Bronchial epithelial cell (primary cell): ENCODE results near the gene TLE3. TPM values are rescaled to one million over a fixed set of nuclear protein-coding genes. Genes with fewer than 3 reads are reported as not detected.

Source experiments
- DNase-seq: peaks from one replicate; pipeline ENCODE4 v3.0.0-alpha.2; 2010; ENCODE audit warnings: low read depth
- FAIRE-seq: peaks from 2 replicates; lab custom pipeline; 2011; peaks lifted over from hg19 to GRCh38; lab: Jason Lieb, UNC
- H3K27me3 ChIP-seq: 2 replicates; pipeline ENCODE4 v1.5.1; 2011; ENCODE audit warnings: low read length; ENCODE audit not compliant: control insufficient read depth, insufficient read depth
- H3K36me3 ChIP-seq: 2 replicates; pipeline ENCODE4 v1.5.1; 2011; ENCODE audit warnings: low read length; ENCODE audit not compliant: control insufficient read depth, insufficient read depth
- H3K4me3 ChIP-seq: 2 replicates; pipeline ENCODE4 v1.5.1; 2011; ENCODE audit warnings: mild to moderate bottlenecking, low read depth, low read length, control low read depth
- CTCF ChIP-seq: IDR thresholded peaks from 2 replicates; pipeline ENCODE4 v1.5.1; 2011; ENCODE audit warnings: mild to moderate bottlenecking, moderate library complexity, low read length, control low read depth, inconsistent platforms; ENCODE audit not compliant: insufficient read depth, severe bottlenecking
- total RNA-seq: library from RNA; depleted of rRNA; stranded (reverse); fragments of >200 nt; gene quantifications from 2 replicates; pipeline ENCODE4 v1.2.1, GENCODE V29; 2014

The TLE3 gene
- total RNA-seq, 1 donor from 2014 or later = 19.2 TPM

- Histone ChIP-seq H3K36me3 (peaks cover 34% of the 10 kb centered on the region), H3K4me3 (no peak overlapping the region), H3K27me3 (no peaks in the 10 kb centered on the region)
- DNase-seq (no peak), FAIRE-seq (peak; percentile 18)
- no peak for TF ChIP-seq CTCF
Observed at GRCh38 chr15:70065006-70065722, 32.6 kb downstream of the TLE3 start.

GRCh38 chr15:70064441-70064840 is 33.3 kb downstream of the TLE3 start:
- no peaks in the 10 kb centered on the region for H3K27me3 ChIP-seq
- FAIRE-seq = no peak
- TF ChIP-seq CTCF = no peak
- peaks cover 35% of the 10 kb centered on the region for H3K36me3 ChIP-seq
- no peak for DNase-seq
- no peak overlapping the region for H3K4me3 ChIP-seq

GRCh38 chr15:70063980-70064379 is 33.7 kb downstream of the TLE3 start:
- FAIRE-seq (no peak), DNase-seq (no peak)
- H3K36me3 ChIP-seq = peaks cover 35% of the 10 kb centered on the region
- H3K4me3 ChIP-seq = no peak overlapping the region
- TF ChIP-seq CTCF = no peak
- H3K27me3 ChIP-seq = no peaks in the 10 kb centered on the region

GRCh38 chr15:70063261-70063925 is 34.3 kb downstream of the TLE3 start:
- Histone ChIP-seq H3K36me3 (peaks cover 35% of the 10 kb centered on the region), H3K27me3 (no peaks in the 10 kb centered on the region), H3K4me3 (no peak overlapping the region)
- DNase-seq = no peak
- FAIRE-seq = no peak
- TF ChIP-seq CTCF = no peak

- H3K4me3 ChIP-seq = no peak overlapping the region
- no peak for FAIRE-seq
- DNase-seq = no peak
- no peak for TF ChIP-seq CTCF
- H3K27me3 ChIP-seq = no peaks in the 10 kb centered on the region
- H3K36me3 ChIP-seq = peaks cover 43% of the 10 kb centered on the region
Observed at GRCh38 chr15:70062321-70062956, 35.3 kb downstream of the TLE3 start.
